HG03571 (cell line): Measurements from ENCODE around the gene TEX48.

Source experiments
- ATAC-seq: cut with Tn5 transposase; IDR thresholded peaks from one replicate; pipeline ENCODE4 v1.9.1; 2021; ENCODE audit not compliant: unreplicated experiment

Gene TEX48

DNA sequence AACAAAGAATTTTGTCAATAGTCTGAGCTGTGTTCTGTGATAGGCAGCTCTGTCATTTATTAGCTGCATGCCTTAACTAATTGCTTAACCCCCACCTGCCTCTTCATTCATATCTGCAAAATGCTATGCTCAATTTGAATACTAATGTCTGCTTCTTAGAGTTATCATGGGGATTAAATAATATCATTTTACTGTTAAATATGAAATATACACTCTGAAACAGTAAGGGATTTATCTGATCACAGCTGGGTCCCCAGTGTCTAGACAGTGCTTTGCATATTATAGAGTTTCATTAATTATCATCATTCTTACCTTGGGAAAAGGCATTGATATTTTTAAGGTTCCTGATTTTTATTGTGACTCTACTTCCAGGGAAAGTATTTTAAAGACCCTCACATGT, 12.0 kb downstream of the TEX48 start:
- no peak for ATAC-seq

DNA sequence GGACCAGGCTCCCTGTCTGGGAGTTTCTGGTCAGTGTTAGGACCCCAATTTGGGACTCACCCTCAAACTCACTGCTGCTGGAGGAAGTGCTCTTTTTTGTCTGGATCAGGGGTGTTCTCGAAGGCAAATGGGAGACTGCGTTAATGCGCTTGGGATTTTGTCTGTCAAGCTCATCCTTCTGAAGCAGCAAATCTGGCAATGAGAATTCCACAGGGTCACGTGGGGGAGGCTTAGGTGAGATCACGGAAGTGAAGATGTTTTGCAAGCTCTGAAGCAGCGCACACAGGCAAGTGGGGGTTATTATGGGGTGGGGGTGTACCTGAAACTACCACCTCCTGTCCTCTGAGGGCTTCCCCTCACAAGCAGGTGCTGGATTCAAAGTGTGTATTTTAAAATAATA, 13.8 kb downstream of the TEX48 start:
- no peak for ATAC-seq

DNA sequence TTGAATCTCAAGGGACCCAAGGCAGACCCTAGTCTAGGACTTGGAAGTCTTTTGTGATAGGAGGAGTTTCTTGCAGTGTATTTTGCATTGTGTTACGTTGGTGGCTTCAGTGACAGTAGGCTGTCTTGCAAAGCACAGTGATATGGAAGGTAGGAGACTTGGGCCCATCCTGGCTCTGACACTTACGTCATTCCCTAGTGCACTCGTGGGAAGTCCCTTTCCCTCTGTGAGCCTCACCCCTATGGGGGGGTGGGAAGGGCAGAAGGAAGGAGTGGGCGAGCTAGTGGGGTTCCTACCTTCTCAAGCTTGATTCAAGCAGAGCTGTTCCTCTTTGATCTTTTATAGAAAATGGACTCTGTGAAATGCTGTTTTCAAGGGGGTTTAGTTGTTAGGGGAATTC, 15.1 kb downstream of the TEX48 start:
- ATAC-seq, result no peak

DNA sequence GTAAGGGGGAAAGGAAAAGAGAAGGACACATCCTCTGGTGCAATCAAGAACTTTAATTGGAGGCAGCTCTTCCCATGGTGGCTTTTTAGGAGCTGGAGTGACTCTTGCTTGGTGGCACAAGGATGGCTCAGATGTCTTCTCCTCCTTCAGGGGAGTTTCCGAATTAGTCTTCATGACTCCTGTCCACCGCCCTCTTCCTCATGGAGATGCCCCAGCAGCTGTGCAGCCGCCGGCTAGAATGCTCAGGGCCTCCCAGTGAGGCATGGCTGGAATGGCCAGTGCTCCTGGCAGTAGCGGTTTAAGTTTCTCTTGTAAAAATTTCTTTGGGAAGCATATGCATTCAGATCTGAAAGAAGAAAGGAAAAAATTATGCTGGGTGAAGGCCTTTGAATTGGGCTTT, 15.6 kb downstream of the TEX48 start:
- ATAC-seq, result no peak

DNA sequence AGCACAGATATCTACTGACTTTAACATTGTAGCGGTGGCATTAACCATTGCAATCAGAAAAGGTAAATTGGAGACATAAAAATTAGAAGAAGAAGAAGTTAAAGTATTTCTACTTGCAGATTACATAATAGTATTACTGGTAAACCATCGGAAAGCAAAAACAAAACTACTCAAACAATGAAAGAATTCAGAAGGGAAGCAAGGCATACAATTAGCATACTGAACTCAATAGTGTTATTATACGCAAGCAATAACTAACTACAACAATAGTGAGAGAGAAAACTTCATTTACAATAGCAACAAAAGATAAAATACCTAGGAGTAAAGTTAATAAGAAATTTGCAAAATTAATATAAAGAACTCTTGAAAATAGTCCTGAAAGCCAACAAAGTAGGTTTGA, 17.8 kb downstream of the TEX48 start:
- ATAC-seq, result no peak

DNA sequence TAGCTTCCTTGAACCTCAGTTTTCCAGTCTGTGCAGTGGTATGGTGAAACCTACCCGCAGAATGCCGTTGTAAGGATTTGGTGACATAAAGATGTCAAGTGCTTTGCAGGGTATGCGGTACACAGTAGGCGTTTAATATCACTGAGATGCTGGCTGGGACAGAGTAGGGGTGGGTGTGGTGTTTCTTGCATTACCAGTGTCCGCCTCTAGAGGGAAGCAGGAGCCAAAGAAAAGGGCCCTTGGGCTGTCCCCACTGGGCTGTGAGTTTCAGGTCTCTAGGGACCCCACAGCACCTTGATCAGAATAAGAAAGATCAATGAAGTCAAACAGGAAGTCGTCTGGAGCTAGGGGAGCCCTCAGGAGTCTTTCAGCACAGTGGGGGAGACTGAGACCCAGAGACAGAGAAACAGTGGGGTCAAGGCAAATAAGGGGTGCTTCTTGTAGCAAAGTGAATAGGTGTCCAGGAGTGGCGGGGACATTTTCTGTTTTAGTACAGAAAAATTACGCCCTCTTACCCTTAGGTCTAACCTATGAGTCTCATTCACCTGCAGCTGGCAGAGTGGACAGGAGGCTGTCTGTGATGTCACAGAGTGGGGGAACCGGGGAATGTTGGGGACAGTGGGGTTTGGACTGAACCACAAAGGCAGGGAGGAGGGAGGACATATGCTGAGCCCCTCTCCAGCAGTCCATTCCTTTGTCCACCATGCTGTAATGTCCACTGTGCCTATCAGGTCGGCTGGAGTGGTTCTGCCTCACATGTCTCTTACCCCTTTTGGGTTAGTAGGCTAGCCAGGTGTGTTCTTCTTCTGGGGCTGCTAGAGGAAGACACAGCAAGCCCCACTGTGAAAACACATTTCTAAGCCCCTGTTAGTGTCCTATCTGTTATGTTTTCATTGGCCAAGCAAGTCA, 19.7 kb downstream of the TEX48 start:
- peak; percentile 66 for ATAC-seq

DNA sequence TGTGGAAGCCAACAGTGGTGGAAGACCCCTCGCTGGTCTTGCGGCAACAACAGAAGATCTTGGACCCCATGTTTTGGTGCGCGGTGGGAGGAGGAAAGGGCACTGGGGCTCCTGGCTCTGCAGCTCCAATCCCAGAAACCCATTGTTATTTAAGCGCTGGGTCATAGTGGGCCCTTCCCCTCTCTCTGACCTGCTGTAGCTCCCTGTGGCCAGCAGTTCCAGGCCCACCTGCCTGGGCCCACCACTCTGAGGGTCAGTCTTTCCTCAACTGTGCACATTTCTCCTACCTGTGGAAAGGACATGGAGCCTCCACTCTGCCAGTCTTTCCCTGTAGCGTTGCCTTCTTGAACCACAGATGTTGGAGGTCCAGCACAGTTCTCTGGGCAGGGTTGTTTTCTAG, 24.3 kb downstream of the TEX48 start, which contains the start of gene TEX53:
Gene TEX53 (minus strand): TSS at position 101 of the 400 bp plus-strand sequence. CDS start 31 bp downstream, at position 70.
- no peak for ATAC-seq

DNA sequence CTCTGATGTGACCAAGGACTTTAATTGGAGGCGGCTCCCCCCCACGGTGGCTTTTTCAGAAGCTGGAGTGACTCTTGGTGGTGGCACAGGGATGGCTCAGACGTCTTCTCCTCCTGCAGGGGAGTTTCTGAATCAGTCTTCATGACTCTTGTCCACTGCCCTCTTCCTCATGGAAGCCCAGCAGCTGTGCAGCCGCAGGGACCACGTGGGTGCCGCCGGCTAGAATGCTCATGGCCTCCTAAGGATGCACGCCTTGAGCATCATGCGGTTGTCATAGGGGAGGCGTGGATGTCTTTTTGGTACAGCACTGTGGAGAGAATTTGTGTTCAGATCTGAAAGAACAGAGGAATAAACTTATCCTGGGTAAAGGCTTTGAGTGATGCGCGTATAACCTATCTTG, 25.7 kb downstream of the TEX48 start:
- ATAC-seq, result no peak

DNA sequence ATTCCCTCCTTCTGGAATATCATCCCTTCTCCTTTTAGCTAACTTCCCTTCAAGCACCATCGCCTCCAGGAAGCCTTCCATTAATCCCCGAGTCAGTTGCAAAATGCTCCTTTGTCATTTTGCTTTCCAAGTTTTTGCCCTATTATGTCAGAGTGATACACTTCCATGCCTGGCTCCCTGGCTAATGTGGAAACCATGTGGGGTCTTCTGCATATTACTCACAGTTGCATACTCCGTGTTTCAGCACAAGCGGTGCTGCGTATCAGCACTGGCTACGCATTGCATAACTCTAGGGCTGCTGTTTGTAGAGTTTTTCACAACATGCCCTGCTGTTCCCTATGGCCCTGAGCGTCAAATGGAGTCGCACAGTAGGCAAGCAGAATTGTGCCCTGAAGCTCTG, 26.3 kb downstream of the TEX48 start:
- ATAC-seq, result no peak

DNA sequence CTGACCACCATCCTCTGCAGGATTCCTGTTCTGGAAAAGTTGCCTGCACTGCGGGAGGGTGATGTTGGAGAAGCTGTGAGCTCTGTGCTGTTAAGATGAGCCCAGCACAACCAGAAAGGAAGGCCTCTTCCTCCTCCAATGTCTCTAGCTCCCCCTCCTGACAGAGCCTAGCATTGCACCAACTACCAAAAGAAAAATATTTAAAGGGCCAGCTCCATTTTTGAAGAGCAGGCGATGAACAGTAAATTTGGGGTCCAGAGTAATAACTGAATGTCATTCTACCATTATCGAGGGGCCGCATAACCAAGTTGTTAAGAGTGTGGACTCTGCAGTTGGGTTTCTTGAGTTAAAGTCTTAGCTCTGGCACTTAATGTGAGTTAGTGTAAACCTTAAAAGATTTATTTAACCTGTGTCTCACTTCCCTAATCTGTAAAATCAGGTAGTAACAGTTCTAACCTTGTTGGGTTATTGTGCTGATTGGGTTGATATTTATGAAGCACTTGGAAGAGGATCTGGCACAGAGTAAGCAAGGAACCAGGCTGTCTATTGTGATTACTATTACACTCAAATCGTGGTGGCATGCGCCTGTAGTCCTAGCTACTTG, 28.3 kb downstream of the TEX48 start:
- ATAC-seq, result peak; percentile 80

DNA sequence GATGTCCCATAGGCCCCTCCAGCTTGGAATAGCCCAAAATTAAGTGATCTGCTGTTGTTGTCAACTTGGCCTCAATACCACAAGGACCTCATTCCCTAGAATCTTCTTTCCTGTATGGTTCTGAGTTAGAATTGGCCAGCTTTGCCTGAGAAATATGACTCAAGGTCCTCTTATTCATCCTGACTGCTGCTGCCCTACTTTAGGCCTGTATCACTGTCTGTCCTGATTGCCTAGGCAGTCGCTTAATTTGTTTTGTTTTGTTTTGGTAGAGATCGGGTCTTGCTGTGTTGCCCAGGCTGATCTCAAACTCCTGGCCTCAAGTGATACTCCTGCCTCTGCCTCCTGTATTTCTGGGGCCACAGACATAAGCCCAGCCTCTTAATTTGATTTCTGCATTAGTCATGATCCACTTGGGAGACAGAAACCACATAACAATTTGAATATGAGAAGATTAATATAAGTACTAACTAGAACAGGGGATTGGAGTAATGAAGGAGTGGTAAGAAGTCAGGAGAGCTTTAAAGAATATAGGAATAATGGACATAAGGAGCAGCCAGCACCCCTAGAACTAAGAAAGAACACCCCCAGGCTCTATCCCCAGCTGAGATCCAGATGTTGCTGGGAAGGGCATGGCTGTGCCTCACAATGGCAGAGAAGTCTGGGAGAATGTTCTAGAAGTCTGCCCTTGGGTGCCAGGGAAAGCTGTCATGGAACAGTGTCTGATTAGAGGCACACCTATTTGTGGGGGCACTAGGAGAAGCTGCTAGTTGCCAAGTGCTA, 29.0 kb downstream of the TEX48 start:
- no peak for ATAC-seq

DNA sequence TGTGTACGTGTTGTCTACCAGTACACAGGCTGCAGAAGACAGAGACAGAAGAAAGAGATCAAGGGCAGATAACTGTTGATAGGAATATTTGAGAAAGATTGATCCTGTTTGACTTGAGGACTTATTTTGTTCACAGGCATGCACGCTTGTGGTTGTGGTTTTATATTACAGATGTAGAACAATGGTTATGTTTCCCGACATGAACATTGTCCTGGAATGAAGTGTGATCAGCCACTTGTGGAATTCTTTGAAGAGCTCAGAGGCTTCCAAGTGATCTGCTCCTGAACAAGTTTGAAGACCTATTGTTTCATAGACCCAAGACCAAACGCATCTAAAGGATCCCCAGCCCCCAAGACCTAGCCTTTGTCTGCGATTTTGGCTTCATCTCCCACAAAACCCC, 38.1 kb downstream of the TEX48 start:
- no peak for ATAC-seq

DNA sequence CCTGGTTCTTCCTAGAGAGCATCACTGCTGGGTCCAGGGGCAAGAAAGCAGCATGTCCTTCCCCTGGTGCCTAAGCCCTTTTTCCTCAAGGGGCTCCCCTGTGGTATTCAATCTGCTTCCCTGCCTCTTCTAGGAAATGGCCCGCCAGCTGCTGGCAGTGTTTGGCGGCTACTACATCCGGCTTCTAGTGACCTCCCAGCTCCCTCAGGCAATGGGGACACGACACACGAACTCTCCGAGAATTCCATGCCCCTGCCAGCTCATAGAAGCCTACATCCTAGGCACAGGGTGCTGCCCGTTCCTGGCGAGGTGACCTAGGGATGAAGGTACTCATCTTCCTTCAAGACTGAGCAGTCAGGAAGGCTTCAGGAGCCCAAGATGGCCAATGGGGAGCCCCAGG, 39.0 kb downstream of the TEX48 start:
- ATAC-seq, result no peak

DNA sequence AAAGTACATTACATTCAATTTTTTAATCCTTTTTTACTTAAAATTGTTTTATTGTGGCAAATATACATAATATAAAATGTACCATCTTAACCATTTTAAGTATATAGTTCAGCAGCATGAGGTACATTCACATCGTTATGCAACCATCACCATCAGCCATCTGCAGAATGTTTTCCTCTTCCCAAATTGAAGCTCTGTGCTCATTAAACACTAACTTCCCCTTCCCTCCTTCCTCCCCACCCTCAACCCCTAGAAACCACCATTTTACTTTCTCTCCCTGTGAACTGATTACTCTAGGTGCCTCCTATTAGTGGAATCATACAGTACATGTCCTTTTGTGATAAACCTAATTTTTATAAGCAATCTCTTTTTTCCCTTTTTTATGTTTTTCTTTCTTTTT, 40.0 kb downstream of the TEX48 start:
- no peak for ATAC-seq

DNA sequence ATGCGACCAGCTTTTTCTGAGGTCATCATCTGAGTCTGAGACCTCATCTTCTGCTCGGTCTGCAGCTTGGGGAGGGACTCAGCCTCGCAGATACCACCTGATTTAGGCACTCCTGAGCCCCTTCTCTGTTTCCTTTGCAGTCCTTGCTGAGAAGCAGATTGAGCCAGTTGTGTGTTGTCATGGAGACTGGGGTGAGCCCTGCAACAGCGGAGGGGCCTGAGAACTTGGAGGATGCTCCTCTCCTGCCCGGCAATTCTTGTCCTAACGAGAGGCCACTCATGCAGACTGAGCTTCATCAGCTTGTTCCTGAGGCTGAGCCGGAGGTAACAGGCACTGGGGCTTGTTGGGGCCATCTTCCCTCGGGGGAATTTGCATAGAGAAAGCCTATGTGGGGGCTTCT, 43.6 kb downstream of the TEX48 start:
- no peak for ATAC-seq

DNA sequence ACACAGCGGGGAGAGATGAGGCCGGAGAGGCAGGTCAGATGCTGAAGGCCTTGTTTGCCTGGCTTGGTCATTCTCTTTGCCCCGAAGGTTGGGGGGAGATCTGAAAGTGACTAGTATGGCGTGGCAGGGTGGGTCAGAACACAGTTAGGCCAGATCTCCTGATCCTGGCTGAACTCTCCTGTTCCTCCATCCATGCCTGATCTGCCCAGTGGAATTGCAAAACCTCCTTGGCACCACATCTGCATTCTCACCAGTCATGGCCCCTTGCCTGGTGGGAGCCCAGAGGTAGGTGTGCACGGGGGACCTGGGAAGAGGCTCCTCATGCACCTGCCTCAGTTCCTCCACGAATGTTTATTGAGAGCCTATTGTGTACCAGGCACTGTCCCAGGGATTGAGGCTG, 47.6 kb downstream of the TEX48 start:
- no peak for ATAC-seq

DNA sequence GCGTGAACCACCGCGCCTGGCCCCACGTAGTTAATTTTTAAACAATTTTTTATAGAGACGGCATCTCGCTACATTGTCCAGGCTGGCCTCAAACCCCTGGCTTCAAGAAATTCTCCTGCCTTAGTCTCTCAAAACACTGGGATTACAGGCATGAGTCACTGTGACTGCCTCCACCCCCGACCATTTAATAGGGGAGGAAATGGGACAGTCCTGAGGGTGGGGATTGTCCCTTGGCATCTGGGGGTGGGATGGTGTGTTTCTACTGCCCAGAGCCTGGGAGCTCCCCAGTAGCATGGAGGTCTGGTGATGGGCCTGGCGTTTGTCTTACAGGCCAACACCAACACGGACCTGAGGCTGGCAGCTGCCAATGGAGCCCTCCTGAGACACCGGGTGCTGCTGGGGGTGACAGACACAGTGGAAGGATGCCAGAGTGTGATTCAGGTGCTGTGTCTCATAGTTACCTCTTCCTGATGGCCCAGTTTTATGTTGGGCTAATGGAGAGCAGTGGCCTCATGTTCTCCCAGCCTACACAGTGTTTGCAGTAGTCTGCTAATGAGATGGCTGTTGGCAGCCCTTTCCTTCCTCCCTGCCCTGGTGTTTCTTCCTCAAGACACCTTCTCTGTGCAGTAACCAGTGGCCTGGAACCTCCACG, 48.4 kb downstream of the TEX48 start:
- no peak for ATAC-seq

DNA sequence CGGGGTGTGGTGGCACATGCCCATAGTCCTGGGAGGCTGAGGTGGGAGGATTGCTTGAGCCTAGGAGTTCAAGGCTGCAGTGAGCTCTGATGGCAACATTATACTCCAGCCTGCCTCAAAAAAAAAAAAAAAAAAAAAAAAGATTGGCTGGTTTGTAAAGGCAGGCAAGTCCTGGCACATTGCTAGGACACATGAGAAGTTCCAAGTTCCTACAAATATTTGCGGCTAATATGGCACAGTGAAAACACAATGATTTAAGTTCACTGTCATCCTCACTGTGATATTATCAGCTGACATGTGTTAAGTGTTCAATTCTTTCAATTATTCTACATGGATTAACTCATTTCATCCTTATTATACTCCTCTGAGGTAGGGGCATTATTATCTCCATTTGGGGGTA, 50.8 kb downstream of the TEX48 start:
- no peak for ATAC-seq

DNA sequence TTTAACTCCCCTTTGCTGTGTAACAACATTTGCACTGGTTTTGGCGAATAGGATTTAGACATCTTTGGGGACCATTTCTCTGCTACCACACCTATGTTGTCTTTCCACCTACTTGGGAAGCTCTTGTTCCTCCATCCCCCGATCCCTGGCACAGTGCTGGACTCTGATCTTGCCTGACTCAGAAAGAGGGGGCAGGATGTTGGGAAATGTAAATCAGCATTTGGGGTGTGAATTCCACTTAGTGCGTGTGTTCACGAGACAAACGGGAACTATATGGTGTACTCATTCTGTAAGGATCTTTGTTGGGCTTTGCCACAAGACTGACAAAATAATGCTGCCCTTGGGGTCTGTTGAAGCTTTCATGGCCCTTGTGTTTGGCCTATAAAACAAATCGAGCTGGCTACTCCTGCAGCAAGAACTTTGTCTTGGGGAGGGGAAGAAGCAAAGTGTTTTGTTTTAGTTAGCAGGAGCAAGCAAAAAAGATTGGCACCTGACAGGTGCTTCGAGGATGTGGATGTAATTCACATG, 52.4 kb downstream of the TEX48 start:
- no peak for ATAC-seq

DNA sequence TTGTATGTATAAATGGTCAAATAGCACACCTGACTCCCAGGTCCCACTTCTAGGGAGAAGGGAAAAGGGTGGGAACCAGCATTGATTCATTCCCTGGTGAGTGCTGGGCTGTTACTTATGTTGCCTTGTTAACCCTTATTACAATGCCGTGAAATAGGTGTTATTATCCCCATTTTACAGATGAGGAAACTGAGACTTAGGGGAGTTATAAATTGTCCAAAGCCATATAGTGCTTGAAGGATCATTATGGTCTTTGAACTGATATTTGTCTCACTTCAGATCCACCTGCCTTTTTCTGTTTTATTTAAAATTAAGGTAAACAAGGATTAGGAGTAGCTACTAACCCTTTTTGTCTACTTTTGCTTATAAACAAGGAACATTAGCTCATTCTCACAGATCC, 54.4 kb downstream of the TEX48 start:
- no peak for ATAC-seq

DNA sequence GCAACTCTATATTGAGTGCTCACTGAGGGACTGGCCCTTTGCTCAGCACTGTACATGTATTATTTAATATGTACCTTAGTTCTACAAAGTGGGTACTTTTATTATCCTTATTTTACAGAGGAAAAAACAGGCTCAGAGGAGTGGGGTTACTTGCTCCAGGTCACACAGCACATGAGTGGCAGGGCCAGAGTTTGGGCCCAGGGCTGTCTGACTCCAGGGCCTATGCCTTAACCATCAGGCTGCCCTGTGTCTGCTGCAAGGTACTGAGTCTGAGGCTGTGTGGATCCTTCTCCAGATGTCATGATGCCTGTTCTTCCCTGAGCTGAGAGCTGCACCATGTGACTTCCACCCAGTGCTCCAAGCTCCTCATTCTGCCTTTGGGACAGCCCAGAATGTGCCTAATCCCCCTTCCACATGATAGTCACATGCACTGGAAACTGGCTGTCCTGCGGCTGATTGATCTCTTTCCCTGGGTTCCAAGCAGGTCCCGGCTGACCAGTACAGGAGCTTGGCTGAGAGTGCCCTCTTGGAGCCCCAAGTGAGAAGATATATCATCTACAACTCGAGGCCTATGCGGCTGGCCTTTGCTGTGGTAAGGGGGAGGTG, 55.5 kb downstream of the TEX48 start:
- no peak for ATAC-seq
